HG02981 (cell line): ENCODE measurements around the gene PLD5.
"Not testable (repeated sequence)": the region's sequence is repeated elsewhere in the genome, so short reads cannot be mapped to it uniquely, and the experiment has no call there.

Experiments used
- ATAC-seq: cut with Tn5 transposase; IDR thresholded peaks from one replicate; pipeline ENCODE4 v1.9.1; 2021; ENCODE audit warnings: mild to moderate bottlenecking, moderate library complexity; ENCODE audit not compliant: unreplicated experiment

Gene PLD5

DNA sequence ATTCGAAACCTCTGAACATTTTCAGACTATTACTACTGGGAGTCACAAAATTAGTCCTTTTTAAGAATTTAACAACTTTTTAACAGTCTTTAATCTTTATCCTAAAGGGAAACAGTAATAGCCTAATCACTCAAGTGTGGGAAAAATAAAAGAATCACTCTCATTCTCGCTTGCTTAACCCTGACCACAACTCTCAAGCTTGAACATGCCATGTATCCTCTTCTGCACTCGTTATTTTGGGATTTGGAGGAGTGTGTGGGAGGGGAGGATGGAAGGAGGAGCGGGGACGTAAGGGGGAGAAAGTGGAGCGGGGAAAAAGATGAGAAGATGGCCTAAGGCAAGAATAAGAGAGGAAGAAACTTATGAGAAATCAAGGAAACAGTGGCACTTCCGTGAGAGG lies 215.8 kb downstream of the PLD5 start:
- not testable (repeated sequence) for ATAC-seq

DNA sequence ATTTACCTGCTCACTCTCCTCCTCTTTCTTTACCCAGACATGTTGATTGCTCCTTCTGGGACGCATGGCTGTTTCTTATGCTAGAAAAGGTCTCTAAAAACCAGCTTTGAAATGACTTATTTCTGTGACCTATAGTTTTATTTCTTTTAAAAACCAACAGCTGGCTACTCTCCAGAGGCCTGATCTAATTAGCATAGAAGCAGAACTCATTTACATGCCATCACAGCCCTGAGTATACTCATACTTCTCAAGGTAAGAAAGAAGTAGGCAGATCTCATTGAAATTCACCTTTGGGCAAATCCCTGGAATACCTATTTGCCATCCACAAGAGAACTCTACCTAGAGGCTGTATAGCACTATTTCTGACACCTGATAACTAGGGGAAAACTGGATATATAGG lies 230.7 kb downstream of the PLD5 start:
- not testable (repeated sequence) for ATAC-seq

DNA sequence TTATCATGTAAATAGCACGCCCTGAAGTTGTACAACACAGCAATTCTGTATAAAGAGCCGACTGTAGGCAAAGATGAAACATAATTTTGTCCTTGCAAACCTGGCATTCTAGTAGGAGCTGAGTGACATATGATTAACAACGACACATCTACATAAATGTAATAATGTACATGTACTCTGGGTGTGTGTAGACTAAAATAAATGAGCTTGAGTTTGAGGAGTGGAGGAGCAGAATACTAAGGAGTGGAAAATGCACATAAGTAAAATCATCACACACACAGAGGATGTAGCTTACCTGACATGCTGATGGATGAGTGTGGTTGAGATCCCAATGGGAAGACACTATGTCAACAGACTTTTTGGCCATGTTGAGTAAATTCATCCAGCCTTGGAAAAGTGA lies 236.4 kb downstream of the PLD5 start:
- not testable (repeated sequence) for ATAC-seq

DNA sequence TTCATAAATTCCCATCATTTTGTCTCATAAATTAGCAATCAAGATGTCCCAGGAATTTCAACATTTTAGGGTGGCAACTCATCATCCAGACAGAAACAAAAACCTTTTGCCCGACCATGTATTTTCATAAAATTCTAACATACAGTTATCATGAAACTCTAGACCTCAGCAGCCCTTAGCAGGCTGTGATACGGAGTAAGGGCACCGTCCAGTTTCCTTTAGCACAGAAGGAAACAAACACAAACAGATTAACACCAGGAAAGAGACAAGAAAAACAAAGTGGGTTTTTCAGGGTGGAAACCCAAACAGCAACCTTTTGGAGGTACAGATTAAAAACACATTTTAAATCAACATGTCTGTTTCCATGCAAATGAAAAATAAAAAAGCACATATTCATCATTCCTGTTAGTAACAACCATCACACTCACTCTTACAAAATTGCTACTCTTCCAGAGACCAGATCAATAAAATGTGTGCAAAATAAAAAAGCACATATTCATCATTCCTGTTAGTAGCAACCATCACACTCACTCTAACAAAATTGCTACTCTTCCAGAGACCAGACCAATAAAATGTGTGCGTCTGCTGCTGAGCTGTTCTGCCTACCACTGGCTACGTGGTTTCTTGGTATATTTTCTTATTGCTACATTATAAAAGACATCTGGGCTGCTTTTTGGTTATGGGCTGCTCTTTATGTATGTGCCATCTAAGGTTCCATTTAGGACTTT lies 241.6 kb downstream of the PLD5 start:
- not testable (repeated sequence) for ATAC-seq

DNA sequence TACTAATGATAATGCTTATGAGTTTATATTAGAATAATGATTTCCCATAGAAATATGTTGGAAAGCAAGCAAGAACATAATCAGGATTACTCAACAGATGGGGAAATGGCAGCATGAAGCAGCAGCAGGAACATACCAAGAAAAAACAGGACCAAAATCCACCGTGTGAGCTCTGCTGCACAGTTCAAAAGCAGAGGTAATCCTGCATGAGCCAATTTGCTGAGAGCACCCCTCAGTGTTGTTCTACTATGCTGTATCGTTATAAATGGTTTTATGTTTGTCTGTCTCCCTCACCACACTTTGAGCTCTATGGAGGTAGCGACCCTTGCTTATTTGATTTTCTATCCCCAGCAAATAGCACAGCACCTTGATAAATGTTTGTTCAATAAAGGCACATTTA lies 246.1 kb downstream of the PLD5 start:
- not testable (repeated sequence) for ATAC-seq

DNA sequence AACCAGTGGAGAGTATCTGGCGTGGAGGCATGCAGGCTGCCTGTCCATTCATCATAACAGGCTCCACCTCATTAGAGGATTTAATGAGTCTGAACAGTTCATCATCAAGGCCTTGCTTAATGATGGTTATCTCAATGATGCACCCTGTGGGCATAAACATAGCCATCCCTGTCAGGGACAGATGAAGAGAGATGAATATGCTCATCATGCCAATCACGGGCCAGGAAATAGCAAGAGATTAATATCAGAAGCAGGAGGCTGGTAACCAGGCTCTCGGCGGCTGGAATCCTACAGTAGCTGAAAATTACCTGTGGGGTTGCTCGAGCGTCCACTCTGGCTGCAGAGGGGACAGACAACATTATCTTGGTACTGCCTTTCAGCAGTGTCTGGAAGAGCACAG lies 247.7 kb downstream of the PLD5 start:
- not testable (repeated sequence) for ATAC-seq

DNA sequence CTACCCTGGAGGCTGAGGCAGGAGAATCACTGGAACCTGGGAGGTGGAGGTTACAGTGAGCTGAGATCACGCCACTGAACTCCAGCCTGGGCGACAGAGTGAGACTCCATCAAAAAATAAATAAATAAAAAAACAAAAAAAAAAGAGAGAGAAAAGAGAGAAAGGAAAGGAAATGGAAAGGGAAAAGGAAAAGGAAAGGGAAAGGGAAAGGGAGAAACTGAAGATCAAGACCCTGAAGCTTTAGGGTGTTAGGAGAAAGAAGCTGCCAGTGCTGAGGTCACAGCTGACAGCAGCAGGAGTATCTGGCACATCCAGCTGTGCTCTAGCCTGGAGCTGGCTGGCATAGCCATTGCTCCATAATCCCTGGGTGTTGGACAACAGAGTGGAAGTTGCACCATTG lies 257.5 kb downstream of the PLD5 start:
- ATAC-seq, result not testable (repeated sequence)

DNA sequence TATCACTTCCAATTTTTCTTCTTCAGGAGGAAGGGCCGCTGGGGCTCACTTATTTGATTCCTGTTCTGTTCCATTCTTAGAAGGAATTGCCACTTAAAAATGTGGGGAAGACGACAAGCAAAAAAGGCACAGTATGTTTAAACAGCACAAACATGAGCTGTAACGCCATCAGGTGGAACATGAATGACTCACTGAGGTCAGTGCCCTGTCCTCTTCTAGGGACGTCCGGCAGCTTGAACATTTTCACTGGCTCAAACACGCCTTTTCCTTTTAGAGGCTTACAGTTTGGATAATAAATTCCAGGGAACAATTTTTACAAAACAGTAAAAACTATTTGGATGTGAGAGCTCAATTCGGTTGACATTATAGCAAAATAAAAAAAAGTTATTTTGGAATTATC lies 260.1 kb downstream of the PLD5 start:
- ATAC-seq, result not testable (repeated sequence)

DNA sequence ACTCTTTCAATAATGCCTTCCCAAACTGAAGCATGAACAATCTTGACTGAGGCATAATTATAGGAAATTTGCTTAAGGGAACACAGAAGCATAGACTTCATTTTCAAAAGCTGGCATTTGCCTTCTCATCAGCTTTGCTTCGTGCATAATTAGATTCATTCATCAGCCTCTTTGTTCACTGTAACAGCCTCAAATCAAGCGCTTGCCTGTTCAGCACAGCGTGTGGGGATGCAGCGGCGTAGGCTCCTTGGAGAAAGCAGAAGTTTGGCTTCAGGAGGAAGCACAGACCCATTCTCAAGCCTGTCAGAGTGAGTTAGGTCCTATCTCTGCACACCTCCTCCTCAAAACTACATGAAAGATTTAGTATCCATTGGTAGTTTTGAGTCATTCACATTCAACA lies 279.2 kb downstream of the PLD5 start:
- no peak for ATAC-seq

DNA sequence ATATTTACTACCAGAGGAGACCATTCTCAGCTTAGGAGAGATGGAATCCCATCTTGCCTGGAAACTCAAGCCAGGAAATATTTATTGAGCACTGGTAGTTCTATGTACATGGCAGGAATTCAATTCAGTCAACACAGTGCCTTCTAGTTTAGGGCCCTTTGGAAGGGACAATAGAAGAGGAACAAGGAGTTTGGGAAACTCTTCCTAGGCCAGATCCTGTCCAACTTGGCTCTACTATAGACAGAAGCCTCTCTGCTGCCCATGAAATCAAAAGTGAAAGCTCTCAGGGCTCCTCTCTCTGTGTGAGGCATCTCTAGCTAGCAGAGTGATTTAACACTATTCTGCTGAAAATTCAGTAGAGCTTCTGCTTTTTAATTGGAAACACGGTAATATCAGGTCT lies 281.0 kb downstream of the PLD5 start:
- ATAC-seq, result peak; percentile 96

DNA sequence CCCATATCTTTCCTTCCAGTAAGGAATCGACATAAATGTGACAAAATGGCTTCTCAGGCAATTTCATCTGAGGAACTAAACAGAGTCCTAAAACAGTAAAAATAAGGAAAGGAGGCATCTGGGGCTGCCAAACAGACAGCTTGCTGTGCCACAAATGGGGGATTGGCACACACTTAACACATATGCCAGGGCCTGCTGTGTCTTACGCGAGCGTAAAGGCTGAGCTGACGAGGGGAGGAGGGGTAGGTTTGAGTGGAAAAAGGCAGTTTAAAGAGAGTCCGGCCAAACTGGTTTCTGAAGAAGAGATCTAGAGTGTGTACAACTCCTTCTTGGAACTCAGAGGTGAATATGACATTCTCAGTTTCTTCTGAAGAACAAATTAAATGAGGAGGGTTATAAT lies 281.5 kb downstream of the PLD5 start:
- peak; percentile 10 for ATAC-seq

DNA sequence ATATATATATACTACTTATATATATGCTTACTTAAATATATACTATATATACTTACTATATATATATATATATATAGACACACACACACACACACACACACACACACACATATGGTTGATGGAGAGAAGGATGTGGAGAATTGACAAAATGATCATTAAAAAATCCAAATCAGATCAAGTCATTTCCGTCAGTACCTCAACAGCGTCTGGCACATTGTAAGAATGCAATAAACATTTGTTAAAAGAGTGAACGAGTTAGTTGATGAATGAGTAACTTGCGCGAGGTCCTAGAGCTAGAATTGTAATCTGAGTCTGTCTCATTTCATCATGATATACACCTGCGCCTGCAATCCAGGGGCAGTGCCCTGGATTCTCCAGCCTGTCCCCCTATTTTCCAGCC lies 282.6 kb downstream of the PLD5 start:
- ATAC-seq, result no peak

DNA sequence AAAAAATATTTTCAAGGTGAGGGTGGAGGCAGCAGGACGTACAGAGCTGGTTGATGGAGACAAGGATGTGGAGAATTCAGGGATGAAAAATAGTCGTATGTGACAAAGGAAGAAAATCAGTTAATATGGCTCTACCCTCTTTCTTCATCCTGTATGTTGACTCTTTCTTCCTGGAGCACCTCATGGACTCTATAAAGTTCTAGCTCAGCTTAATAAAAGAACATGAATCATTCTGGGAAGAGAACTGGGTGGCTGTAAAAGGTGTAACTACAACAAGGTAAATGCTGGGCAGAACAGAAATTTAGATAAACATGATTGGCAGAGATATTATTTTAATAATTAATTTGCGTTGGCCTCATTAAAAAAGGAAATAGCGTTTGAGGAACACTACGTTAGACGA lies 283.8 kb downstream of the PLD5 start:
- no peak for ATAC-seq

DNA sequence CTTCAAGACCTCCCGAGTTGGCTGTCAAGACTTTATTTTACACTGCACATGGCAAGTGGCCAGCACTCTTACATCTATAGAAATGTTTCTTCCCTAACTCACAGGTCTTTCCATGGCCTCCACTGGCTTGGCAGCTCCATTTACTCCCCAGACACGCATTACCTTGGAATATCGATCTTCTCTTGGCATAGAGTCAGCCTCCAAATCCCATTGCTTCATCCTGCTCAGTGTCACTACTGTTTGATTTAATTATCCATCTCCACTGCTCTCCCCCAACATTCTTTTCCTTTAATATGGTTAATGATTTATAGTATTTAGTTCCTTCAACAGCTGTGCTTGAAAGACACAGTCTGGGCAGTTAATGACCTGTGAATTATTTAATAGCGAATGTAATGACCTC lies 284.4 kb downstream of the PLD5 start:
- no peak for ATAC-seq

DNA sequence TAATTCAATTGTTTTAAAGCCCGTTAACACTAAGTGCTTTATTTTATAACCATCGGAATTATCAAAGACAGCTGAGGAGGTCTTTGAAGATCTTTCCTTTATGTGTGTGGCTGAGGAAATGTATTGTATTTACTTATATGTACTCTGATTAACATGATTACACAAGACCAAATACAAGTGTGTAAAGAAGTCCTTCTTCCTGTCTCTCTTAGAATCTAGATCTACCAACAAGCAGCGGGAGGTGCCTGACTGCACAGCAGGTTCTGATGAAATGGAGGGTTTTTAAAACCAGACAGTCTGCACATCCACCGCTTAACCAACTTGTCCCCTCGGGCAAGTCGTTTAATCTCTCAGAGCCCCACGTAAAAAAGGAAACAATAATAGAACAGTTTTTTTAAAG lies 285.1 kb downstream of the PLD5 start:
- no peak for ATAC-seq

DNA sequence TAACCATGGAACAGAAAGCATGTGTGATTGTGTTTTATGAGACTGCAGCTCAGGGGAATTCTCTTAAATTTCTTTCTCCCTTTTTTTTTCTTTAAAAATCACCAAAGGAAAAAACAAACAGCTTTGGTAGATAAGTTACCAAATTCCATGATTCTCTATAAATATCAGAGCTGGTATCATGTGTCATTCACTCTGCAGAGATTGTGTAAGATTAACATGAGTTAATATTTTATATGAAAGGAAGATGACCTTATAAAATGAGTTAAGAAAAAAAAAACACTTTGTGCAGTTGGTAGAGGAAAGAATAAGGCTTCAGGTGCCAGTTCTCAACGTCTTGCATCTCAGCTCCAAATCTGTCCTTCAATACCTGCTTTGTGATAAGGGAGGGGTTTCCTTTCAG lies 287.4 kb downstream of the PLD5 start:
- no peak for ATAC-seq

DNA sequence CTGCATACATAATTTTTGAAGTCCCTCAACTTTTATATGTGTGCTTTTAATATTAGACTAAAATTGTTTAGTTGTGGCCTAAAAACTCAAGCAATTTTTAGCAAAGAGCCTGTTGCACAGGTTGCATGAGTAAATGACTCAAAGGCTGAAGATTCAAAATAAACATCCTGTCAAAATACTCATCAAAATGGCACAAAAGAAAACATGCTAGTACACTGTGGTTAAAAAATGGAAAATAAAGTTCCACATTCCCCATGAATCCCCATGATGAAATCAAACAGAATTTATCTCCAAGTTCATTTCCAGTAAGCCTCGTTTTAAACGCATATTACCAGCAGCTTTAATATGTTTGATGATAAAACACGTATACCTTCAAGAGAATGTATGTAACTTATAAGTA lies 295.5 kb downstream of the PLD5 start:
- no peak for ATAC-seq

DNA sequence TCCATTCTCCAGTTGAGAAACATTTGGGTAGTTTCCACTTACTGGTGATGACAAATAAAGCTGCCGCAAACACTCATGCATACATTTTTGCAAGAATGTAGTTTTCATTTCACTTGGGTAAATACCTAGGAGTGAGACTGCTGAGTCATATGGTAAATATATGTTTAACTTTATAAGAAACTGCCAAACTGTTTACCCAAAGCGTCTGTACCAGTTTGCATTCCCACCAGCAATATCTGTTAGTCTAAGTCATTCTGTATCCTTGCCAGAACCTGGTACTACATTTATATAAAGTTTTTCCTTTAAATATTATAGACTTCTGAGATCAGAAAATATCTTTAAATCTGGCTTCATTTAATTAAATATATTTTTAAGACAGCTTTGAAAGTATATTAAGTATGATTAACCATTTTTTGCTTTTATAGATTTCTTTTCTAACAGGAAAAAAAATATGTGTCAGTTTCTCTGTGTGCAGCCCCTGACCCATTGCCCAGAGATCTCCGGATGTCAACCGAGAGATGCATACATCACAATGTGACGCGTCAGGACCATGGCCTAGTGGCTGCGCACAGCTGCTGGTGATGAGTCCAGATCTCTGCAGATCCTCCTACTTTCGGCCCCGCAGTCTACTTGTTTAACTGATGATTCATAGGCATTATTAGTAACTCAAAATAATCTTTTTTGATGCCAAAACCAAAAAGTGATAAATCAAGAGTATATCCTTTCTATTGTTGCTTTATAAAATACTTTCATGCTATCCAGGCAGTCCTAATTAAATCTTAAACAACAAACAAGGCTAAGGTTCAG lies 298.5 kb downstream of the PLD5 start:
- ATAC-seq, result peak; percentile 52

DNA sequence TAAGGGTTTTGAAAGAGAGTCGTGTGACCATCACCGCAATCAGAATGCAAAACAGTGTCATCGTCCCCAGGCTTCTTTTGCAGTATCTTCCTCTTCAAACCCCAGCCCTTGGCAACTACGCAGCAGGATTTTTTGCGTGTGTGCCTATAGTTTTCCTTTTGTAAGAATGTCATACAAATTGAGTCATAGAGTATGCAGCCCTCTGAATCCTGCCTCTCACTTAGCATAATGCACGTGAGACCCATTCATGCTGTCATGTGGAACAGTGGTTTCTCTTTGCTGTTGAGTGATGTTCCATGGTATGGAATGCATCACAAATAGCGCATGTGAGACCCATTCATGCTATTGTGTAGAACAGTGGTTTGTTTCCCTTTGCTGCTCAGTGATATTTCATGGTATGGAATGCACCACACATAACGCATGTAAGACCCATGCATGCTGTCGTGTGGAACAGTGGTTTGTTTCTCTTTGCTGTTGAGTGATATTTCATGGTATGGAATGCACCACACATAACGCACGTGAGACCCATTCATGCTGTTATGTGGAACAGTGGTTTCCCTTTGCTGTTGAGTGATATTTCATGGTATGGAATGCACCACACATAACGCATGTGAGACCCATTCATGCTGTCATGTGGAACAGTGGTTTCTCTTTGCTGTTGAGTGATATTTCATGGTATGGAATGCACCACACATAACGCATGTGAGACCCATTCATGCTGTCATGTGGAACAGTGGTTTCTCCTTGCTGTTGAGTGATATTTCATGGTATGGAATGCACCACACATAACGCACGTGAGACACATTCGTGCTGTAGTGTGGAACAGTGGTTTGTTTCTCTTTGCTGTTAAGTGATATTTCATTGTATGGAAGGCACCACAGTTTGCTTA lies 299.4 kb downstream of the PLD5 start:
- ATAC-seq, result not testable (repeated sequence)

DNA sequence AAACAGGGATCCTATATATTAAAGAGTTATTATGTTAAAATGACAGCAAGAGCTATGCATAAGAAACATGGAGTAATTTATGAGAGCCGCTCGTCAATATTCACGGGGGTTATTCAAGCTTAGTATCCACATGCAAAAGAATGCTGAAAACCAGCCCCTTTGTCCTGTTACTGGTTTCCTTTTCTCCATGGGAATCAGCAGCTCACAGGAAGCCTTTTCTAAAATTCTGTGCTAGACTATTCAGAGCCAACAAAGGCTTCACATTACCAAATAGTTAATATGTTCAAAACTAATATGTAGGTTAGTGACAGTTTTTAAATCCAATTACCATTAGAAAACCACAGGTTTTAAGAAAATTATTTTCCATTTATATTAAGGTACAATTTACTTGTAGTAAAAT lies 300.0 kb downstream of the PLD5 start:
- ATAC-seq, result no peak

DNA sequence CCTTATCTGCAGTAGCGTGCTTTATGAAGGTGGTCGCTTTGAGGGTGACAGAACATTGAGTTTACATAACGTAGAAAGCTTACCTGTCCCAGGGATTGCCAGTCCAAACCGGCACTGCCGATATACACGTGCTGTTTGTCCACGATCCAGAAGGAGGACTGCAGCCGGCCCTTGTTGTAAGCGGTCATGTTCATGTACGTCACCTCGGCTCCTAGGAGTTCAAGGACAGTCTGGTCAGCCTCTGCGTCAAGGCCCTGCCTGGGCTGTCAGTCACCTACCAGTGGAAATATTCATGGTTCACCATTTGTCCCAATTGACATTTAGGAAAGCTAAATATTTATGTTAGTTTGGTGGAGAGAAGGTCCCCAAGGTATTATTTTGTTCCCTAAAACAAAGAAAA lies 304.6 kb downstream of the PLD5 start:
- ATAC-seq, result no peak
